ENCODE data around the gene ZNF557. TPM values are rescaled to one million over a fixed set of nuclear protein-coding genes. Genes with fewer than 3 reads are reported as not detected.

The ZNF557 gene
- total RNA-seq, 2 donors from 2014 or later, result 8.3 to 9.8 TPM

DNA sequence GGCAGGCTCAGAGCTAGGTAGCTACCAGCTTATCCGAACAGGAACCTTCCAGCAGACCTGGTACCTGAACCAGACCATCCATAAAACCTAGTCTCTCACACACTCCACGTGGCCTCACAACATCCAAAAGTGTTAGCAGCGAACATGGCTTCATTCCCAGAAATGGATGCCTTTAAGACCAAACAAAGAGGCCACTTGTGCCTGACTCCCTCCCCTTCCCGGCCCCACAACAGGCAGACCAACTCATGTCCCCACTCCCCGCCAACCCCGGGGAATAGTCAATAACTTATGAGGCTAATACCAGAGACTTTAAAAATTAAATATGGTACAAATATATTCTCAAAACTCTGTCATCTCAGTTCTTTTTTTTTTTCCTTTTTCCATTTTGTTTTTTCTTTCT, 46.2 kb downstream of the ZNF557 start:
- Mint-ChIP-seq H3K4me1 (no peaks in the 10 kb centered on the region), H3K36me3 (ENCODE audit: low read depth) (peaks cover 48% of the 10 kb centered on the region), H3K27ac (no peak overlapping the region), H3K27me3 (ENCODE audit: insufficient read depth) (no peaks in the 10 kb centered on the region), H3K9me3 (peaks cover 11% of the 10 kb centered on the region), H3K4me3 (no peak overlapping the region)
- TF ChIP-seq, protein P1, sequence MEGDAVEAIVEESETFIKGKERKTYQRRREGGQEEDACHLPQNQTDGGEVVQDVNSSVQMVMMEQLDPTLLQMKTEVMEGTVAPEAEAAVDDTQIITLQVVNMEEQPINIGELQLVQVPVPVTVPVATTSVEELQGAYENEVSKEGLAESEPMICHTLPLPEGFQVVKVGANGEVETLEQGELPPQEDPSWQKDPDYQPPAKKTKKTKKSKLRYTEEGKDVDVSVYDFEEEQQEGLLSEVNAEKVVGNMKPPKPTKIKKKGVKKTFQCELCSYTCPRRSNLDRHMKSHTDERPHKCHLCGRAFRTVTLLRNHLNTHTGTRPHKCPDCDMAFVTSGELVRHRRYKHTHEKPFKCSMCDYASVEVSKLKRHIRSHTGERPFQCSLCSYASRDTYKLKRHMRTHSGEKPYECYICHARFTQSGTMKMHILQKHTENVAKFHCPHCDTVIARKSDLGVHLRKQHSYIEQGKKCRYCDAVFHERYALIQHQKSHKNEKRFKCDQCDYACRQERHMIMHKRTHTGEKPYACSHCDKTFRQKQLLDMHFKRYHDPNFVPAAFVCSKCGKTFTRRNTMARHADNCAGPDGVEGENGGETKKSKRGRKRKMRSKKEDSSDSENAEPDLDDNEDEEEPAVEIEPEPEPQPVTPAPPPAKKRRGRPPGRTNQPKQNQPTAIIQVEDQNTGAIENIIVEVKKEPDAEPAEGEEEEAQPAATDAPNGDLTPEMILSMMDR (conservative IDR thresholded peaks at IDR 0.05), result no peak
- no peak for DNase-seq
- WGBS, 2 experiments (ENCODE audit: insufficient coverage in 1 of 2, insufficient read length in 1 of 2), result 94 to 100% methylated on average over 2 to 6 of the region's 6 CpGs
- Histone ChIP-seq H3K9me3 (ENCODE audit: control insufficient read depth, low read length) (no peaks in the 10 kb centered on the region), H3K4me3 (ENCODE audit: low read length) (no peak overlapping the region), H3K9ac (ENCODE audit: extremely low read depth, low read length, poor library complexity, severe bottlenecking) (no peak overlapping the region), H3K27ac (ENCODE audit: low read depth, low read length) (no peak overlapping the region), H3K27me3 (ENCODE audit: control insufficient read depth, insufficient read depth, low read length, poor library complexity, severe bottlenecking) (no peaks in the 10 kb centered on the region), H3K4me1 (ENCODE audit: control insufficient read depth, insufficient read depth, low read length) (no peaks in the 10 kb centered on the region), H3K36me3 (ENCODE audit: control insufficient read depth, insufficient read depth, low read length) (no peaks in the 10 kb centered on the region)

DNA sequence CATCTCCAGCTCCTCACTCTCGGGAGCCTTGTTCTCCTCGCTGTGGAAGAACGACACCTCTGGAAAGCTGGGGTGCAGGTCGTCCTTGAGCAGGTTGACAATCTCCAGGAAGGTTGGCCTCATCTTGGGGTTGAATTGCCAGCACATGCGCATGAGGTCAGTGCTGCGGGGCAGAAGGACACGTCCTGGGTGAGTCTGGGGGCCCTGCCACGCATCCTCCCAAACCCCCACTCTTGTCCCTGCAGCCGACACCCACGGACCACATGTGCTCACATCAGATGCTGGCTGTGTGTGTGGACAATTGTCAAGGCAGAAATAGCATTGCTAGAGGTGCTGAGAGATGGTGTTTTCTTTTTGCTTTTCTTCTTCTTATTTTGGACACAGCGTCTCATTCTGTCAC, 47.7 kb downstream of the ZNF557 start:
- no peaks in the 10 kb centered on the region for H3K9me3 ChIP-seq (ENCODE audit: control insufficient read depth, low read length)
- Mint-ChIP-seq H3K27ac (no peak overlapping the region), H3K4me1 (no peaks in the 10 kb centered on the region), H3K27me3 (ENCODE audit: insufficient read depth) (no peaks in the 10 kb centered on the region), H3K4me3 (no peak overlapping the region), H3K36me3 (ENCODE audit: low read depth) (peaks cover 58% of the 10 kb centered on the region), H3K9me3 (peaks cover 11% of the 10 kb centered on the region)
- no peaks in the 10 kb centered on the region for H3K4me1 ChIP-seq (ENCODE audit: control insufficient read depth, insufficient read depth, low read length)
- H3K27ac ChIP-seq (ENCODE audit: low read depth, low read length), result no peak overlapping the region
- TF ChIP-seq, protein P1 (conservative IDR thresholded peaks at IDR 0.05), result no peak
- H3K4me3 ChIP-seq (ENCODE audit: low read length), result no peak overlapping the region
- no peak for DNase-seq
- no peaks in the 10 kb centered on the region for H3K36me3 ChIP-seq (ENCODE audit: control insufficient read depth, insufficient read depth, low read length)
- WGBS, 2 experiments (ENCODE audit: insufficient coverage in 1 of 2, insufficient read length in 1 of 2), result 94 to 97% methylated on average over 11 of the region's 11 CpGs
- H3K9ac ChIP-seq (ENCODE audit: extremely low read depth, low read length, poor library complexity, severe bottlenecking), result no peak overlapping the region
- no peaks in the 10 kb centered on the region for H3K27me3 ChIP-seq (ENCODE audit: control insufficient read depth, insufficient read depth, low read length, poor library complexity, severe bottlenecking)

DNA sequence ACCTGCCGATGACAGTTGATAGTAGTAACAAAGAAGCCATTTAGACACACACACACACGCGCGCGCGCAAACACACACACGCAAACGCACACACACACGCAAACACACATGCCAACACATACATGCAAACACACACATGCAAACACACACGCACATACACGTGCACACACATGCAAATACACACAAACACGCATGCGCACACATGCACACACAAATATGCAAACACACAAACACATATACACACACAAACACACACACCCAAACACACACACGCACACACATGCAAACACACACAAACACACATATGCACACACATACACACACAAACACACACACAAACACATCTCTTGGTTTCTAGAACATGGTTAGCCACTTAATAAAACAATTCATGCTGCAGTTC, 50.1 kb downstream of the ZNF557 start:
- Histone ChIP-seq H3K27me3 (ENCODE audit: control insufficient read depth, insufficient read depth, low read length, poor library complexity, severe bottlenecking) (no peaks in the 10 kb centered on the region), H3K27ac (ENCODE audit: low read depth, low read length) (no peak overlapping the region), H3K4me1 (ENCODE audit: control insufficient read depth, insufficient read depth, low read length) (no peaks in the 10 kb centered on the region), H3K4me3 (ENCODE audit: low read length) (no peak overlapping the region), H3K9me3 (ENCODE audit: control insufficient read depth, low read length) (no peaks in the 10 kb centered on the region), H3K36me3 (ENCODE audit: control insufficient read depth, insufficient read depth, low read length) (peaks cover under 1% of the 10 kb centered on the region), H3K9ac (ENCODE audit: extremely low read depth, low read length, poor library complexity, severe bottlenecking) (no peak overlapping the region)
- Mint-ChIP-seq H3K27me3 (ENCODE audit: insufficient read depth) (no peaks in the 10 kb centered on the region), H3K9me3 (peaks cover 2% of the 10 kb centered on the region), H3K4me1 (no peaks in the 10 kb centered on the region), H3K4me3 (no peak overlapping the region), H3K27ac (no peak overlapping the region), H3K36me3 (ENCODE audit: low read depth) (peaks cover 61% of the 10 kb centered on the region)
- TF ChIP-seq, protein P1 (conservative IDR thresholded peaks at IDR 0.05), result no peak
- no peak for DNase-seq
- WGBS, 2 experiments (ENCODE audit: insufficient coverage in 1 of 2, insufficient read length in 1 of 2), result 88 to 90% methylated on average over 7 to 14 of the region's 14 CpGs
